ENCODE results near the gene TLX2. TPM values are rescaled to one million over a fixed set of nuclear protein-coding genes. Genes with fewer than 3 reads are reported as not detected.

Gene TLX2
- total and polyA plus RNA-seq, 2 of the 13 experiments (the other 11 are each of a cell fraction or from before 2014, with no cell fraction given) = 0.05 to 0.20 TPM

DNA sequence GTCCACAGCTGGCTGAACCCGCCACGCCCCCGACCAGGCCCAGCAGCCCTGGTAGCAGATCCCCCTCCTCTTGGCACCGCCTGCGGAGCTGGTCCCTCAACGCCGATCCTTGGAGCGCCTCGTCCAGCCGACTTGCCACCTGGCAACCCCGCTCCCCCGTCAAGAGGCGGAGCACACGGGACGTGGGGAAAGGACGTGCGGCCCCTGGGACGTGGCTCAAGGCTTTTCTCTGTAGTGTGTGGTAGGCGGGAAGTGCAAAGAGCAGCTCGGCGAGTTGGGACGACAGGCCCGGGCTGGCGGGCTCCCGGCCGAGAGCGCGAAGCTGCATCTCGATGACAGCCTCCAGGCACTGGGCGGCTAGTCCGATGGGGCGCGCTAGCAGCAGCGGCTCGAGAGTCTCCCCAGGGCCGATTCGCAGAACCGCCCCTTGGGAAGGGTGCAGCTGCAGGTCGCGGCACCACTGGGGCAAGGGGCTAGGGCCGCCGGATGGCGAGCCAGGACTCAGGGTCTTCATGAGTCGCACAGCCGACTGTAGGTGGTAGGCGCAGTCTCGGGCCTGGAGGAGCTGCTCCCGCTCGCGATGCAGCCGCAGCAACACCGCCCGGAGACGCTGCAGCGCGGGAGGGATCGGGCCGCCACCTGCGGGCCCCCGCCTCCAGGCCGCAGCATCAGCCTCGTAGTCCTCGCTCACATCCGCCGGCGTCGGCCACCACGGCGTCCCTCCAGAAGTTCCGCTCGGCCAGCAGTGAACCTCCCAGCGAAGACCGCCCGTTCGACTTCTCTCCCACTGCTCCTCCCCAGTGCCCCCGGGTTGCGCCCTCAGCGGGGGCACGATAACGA, 32.1 kb upstream of the TLX2 start (continued):
- TF ChIP-seq, protein P1, sequence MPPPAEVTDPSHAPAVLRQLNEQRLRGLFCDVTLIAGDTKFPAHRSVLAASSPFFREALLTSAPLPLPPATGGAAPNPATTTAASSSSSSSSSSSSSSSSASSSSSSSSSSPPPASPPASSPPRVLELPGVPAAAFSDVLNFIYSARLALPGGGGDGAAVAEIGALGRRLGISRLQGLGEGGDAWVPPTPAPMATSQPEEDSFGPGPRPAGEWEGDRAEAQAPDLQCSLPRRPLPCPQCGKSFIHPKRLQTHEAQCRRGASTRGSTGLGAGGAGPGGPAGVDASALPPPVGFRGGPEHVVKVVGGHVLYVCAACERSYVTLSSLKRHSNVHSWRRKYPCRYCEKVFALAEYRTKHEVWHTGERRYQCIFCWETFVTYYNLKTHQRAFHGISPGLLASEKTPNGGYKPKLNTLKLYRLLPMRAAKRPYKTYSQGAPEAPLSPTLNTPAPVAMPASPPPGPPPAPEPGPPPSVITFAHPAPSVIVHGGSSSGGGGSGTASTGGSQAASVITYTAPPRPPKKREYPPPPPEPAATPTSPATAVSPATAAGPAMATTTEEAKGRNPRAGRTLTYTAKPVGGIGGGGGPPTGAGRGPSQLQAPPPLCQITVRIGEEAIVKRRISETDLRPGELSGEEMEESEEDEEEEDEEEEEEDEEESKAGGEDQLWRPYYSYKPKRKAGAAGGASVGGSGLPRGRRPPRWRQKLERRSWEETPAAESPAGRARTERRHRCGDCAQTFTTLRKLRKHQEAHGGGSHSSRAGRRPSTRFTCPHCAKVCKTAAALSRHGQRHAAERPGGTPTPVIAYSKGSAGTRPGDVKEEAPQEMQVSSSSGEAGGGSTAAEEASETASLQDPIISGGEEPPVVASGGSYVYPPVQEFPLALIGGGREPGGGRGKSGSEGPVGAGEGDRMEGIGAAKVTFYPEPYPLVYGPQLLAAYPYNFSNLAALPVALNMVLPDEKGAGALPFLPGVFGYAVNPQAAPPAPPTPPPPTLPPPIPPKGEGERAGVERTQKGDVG (CRISPR knock-in tag; IDR thresholded peaks at IDR 0.05; ENCODE audit: borderline replicate concordance) = no peak
- TF ChIP-seq ERF (CRISPR knock-in tag; IDR thresholded peaks at IDR 0.05) = no peak; the same call in 1 of the 2 replicates
- no peak for TF ChIP-seq CBX2 (IDR thresholded peaks at IDR 0.05; ENCODE audit: low read depth, low read length)
- TF ChIP-seq CBX2 (CRISPR knock-in tag; IDR thresholded peaks at IDR 0.05; ENCODE audit: low read depth) = no peak
- TF ChIP-seq, protein P2, sequence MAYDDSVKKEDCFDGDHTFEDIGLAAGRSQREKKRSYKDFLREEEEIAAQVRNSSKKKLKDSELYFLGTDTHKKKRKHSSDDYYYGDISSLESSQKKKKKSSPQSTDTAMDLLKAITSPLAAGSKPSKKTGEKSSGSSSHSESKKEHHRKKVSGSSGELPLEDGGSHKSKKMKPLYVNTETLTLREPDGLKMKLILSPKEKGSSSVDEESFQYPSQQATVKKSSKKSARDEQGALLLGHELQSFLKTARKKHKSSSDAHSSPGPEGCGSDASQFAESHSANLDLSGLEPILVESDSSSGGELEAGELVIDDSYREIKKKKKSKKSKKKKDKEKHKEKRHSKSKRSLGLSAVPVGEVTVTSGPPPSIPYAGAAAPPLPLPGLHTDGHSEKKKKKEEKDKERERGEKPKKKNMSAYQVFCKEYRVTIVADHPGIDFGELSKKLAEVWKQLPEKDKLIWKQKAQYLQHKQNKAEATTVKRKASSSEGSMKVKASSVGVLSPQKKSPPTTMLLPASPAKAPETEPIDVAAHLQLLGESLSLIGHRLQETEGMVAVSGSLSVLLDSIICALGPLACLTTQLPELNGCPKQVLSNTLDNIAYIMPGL (CRISPR knock-in tag; IDR thresholded peaks at IDR 0.05; ENCODE audit: borderline replicate concordance in 1 of 2, low read depth in 1 of 2) = no peak
- TF ChIP-seq, protein P3, sequence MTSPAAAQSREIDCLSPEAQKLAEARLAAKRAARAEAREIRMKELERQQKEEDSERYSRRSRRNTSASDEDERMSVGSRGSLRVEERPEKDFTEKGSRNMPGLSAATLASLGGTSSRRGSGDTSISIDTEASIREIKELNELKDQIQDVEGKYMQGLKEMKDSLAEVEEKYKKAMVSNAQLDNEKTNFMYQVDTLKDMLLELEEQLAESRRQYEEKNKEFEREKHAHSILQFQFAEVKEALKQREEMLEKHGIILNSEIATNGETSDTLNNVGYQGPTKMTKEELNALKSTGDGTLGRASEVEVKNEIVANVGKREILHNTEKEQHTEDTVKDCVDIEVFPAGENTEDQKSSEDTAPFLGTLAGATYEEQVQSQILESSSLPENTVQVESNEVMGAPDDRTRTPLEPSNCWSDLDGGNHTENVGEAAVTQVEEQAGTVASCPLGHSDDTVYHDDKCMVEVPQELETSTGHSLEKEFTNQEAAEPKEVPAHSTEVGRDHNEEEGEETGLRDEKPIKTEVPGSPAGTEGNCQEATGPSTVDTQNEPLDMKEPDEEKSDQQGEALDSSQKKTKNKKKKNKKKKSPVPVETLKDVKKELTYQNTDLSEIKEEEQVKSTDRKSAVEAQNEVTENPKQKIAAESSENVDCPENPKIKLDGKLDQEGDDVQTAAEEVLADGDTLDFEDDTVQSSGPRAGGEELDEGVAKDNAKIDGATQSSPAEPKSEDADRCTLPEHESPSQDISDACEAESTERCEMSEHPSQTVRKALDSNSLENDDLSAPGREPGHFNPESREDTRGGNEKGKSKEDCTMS (CRISPR knock-in tag; conservative IDR thresholded peaks at IDR 0.05) = no peak
- peak; percentile 47; the same call in 1 of the 2 replicates for TF ChIP-seq ZFP90 (CRISPR knock-in tag; IDR thresholded peaks at IDR 0.05; ENCODE audit: borderline replicate concordance)
- no peak for TF ChIP-seq ZNF552 (CRISPR knock-in tag; IDR thresholded peaks at IDR 0.05; ENCODE audit: borderline replicate concordance)
- TF ChIP-seq ZNF768 (CRISPR knock-in tag; IDR thresholded peaks at IDR 0.05) = peak; percentile 57; the same call in 1 of the 2 replicates
- no peak for TF ChIP-seq ATAD3A (CRISPR knock-in tag; IDR thresholded peaks at IDR 0.05)
- TF ChIP-seq ZNF562 (CRISPR knock-in tag; IDR thresholded peaks at IDR 0.05; ENCODE audit: borderline replicate concordance) = no peak
- no peak for TF ChIP-seq MTA3 (CRISPR knock-in tag; IDR thresholded peaks at IDR 0.05)
- peak; percentile 53; the same call in 1 of the 2 replicates for TF ChIP-seq ZNF616 (CRISPR knock-in tag; IDR thresholded peaks at IDR 0.05; ENCODE audit: low read depth)
- TF ChIP-seq ARID5B (CRISPR knock-in tag; IDR thresholded peaks at IDR 0.05) = no peak; the same call in 1 of the 2 replicates
- no peak; the same call in 1 of the 2 replicates for TF ChIP-seq KDM1A (CRISPR knock-in tag; IDR thresholded peaks at IDR 0.05)
- TF ChIP-seq PHF8 (CRISPR knock-in tag; IDR thresholded peaks at IDR 0.05) = no peak; the same call in 1 of the 2 replicates
- TF ChIP-seq MED13 (CRISPR knock-in tag; IDR thresholded peaks at IDR 0.05) = 0 out of 2 replicates have a peak, but pooled peaks have one; percentile 21

Measured in HepG2 (cell line).